Neural cell (in vitro differentiated cells): ENCODE data around the gene NCOA7.

ENCODE experiments used
- EP300 ChIP-seq: fragments of 450-650 bp; conservative IDR thresholded peaks from 2 replicates; pipeline ENCODE4 v1.6.1; 2014; ENCODE audit warnings: antibody characterized with exemption, mild to moderate bottlenecking, moderate library complexity; ENCODE audit not compliant: poor library complexity, severe bottlenecking
- POLR2AphosphoS5 ChIP-seq: IDR thresholded peaks from 2 replicates; pipeline ENCODE4 v1.6.1; 2012
- TF ChIP-seq, protein P1 (sequence below): fragments of 450-650 bp; IDR thresholded peaks from 2 replicates; pipeline ENCODE4 v1.5.1; 2014; ENCODE audit warnings: antibody characterized with exemption, mild to moderate bottlenecking, moderate library complexity; ENCODE audit not compliant: poor library complexity, severe bottlenecking

DNA sequence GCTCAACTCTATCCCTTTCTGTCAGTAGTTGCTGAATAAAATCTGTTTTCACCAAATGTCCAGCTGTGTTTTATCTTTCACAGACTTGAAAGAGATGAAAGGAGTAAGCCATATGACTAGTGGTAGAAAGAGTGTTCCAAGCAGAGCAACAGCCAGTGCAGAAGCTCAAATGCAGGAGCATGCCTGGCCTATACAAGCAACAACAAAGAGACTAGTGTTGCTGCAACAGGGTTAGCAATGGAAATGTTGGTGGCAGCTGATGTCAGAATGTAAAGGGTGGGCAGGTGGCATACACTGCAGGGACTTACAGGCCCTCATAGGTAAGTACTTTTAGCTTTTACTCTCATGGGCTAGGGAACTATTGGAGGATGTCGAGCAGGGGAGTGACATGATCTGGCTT, 160.6 kb downstream of the NCOA7 start:
- TF ChIP-seq EP300 (no peak), POLR2AphosphoS5 (no peak)
- TF ChIP-seq, protein P1, sequence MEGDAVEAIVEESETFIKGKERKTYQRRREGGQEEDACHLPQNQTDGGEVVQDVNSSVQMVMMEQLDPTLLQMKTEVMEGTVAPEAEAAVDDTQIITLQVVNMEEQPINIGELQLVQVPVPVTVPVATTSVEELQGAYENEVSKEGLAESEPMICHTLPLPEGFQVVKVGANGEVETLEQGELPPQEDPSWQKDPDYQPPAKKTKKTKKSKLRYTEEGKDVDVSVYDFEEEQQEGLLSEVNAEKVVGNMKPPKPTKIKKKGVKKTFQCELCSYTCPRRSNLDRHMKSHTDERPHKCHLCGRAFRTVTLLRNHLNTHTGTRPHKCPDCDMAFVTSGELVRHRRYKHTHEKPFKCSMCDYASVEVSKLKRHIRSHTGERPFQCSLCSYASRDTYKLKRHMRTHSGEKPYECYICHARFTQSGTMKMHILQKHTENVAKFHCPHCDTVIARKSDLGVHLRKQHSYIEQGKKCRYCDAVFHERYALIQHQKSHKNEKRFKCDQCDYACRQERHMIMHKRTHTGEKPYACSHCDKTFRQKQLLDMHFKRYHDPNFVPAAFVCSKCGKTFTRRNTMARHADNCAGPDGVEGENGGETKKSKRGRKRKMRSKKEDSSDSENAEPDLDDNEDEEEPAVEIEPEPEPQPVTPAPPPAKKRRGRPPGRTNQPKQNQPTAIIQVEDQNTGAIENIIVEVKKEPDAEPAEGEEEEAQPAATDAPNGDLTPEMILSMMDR, result no peak
